ENCODE data around the gene EPN2. TPM values are rescaled to one million over a fixed set of nuclear protein-coding genes. Genes with fewer than 3 reads are reported as not detected.

The EPN2 gene
- total RNA-seq, 1 donor from 2014 or later: 18.3 TPM

GRCh38 chr17:19372866-19373504 lies 135.8 kb downstream of the EPN2 start:
- H3K4me3 ChIP-seq (ENCODE audit: low read length in 3 of 3): no peak overlapping the region
- no peak overlapping the region for H3K9ac ChIP-seq (ENCODE audit: low read depth in 1 of 3, low read length in 3 of 3)
- H3K9me3 ChIP-seq (ENCODE audit: control insufficient read depth in 3 of 3, low read length in 3 of 3): no peaks in the 10 kb centered on the region
- no peak overlapping the region for H3K27ac ChIP-seq (ENCODE audit: low read depth, low read length)
- H3K36me3 ChIP-seq (ENCODE audit: control insufficient read depth in 3 of 3, insufficient read depth in 3 of 3, low read length in 3 of 3): peaks cover 0 to 2% (median 0%) of the 10 kb centered on the region in 3 donors
- H3K4me1 ChIP-seq (ENCODE audit: control insufficient read depth in 3 of 3, insufficient read depth in 3 of 3, low read length in 3 of 3): peaks cover 14 to 23% (median 19%) of the 10 kb centered on the region in 3 donors
- no peaks in the 10 kb centered on the region for H3K27me3 ChIP-seq (ENCODE audit: control insufficient read depth in 3 of 3, insufficient read depth in 3 of 3, low read length in 3 of 3)

GRCh38 chr17:19374136-19374535 lies 137.0 kb downstream of the EPN2 start:
- Histone ChIP-seq H3K36me3 (ENCODE audit: control insufficient read depth in 3 of 3, insufficient read depth in 3 of 3, low read length in 3 of 3) (peaks cover 0 to 2% (median 0%) of the 10 kb centered on the region in 3 donors), H3K4me1 (ENCODE audit: control insufficient read depth in 3 of 3, insufficient read depth in 3 of 3, low read length in 3 of 3) (peaks cover 19 to 30% (median 24%) of the 10 kb centered on the region in 3 donors), H3K9me3 (ENCODE audit: control insufficient read depth in 3 of 3, low read length in 3 of 3) (no peaks in the 10 kb centered on the region), H3K4me3 (ENCODE audit: low read length in 3 of 3) (no peak overlapping the region), H3K27ac (ENCODE audit: low read depth, low read length) (no peak overlapping the region), H3K27me3 (ENCODE audit: control insufficient read depth in 3 of 3, insufficient read depth in 3 of 3, low read length in 3 of 3) (no peaks in the 10 kb centered on the region), H3K9ac (ENCODE audit: low read depth in 1 of 3, low read length in 3 of 3) (no peak overlapping the region)

- peaks cover 17 to 27% (median 20%) of the 10 kb centered on the region in 3 donors for H3K4me1 ChIP-seq (ENCODE audit: control insufficient read depth in 3 of 3, insufficient read depth in 3 of 3, low read length in 3 of 3)
- H3K4me3 ChIP-seq (ENCODE audit: low read length in 3 of 3): no peak overlapping the region
- H3K9ac ChIP-seq (ENCODE audit: low read depth in 1 of 3, low read length in 3 of 3): no peak overlapping the region
- H3K36me3 ChIP-seq (ENCODE audit: control insufficient read depth in 3 of 3, insufficient read depth in 3 of 3, low read length in 3 of 3): peaks cover 13 to 16% (median 14%) of the 10 kb centered on the region in 3 donors
- no peak overlapping the region for H3K27ac ChIP-seq (ENCODE audit: low read depth, low read length)
- H3K9me3 ChIP-seq (ENCODE audit: control insufficient read depth in 3 of 3, low read length in 3 of 3): no peaks in the 10 kb centered on the region
- no peaks in the 10 kb centered on the region for H3K27me3 ChIP-seq (ENCODE audit: control insufficient read depth in 3 of 3, insufficient read depth in 3 of 3, low read length in 3 of 3)
Measured at GRCh38 chr17:19375732-19376131, 138.6 kb downstream of the EPN2 start.

- Histone ChIP-seq H3K27ac (ENCODE audit: low read depth, low read length) (peak overlapping the region; percentile 97), H3K9ac (ENCODE audit: low read depth in 1 of 3, low read length in 3 of 3) (peak overlapping the region; percentile 92 to 94 (median 93)), H3K36me3 (ENCODE audit: control insufficient read depth in 3 of 3, insufficient read depth in 3 of 3, low read length in 3 of 3) (peaks cover 21 to 24% (median 22%) of the 10 kb centered on the region in 3 donors), H3K4me1 (ENCODE audit: control insufficient read depth in 3 of 3, insufficient read depth in 3 of 3, low read length in 3 of 3) (peaks cover 15 to 23% (median 16%) of the 10 kb centered on the region in 3 donors), H3K4me3 (ENCODE audit: low read length in 3 of 3) (peak overlapping the region; percentile 81 to 94 (median 92)), H3K27me3 (ENCODE audit: control insufficient read depth in 3 of 3, insufficient read depth in 3 of 3, low read length in 3 of 3) (no peaks in the 10 kb centered on the region), H3K9me3 (ENCODE audit: control insufficient read depth in 3 of 3, low read length in 3 of 3) (no peaks in the 10 kb centered on the region)
Measured at GRCh38 chr17:19376811-19377210, 139.6 kb downstream of the EPN2 start.

GRCh38 chr17:19377602-19378415 lies 140.6 kb downstream of the EPN2 start:
- Histone ChIP-seq H3K9me3 (ENCODE audit: control insufficient read depth in 3 of 3, low read length in 3 of 3) (no peaks in the 10 kb centered on the region), H3K4me1 (ENCODE audit: control insufficient read depth in 3 of 3, insufficient read depth in 3 of 3, low read length in 3 of 3) (peaks cover 16 to 26% (median 19%) of the 10 kb centered on the region in 3 donors), H3K36me3 (ENCODE audit: control insufficient read depth in 3 of 3, insufficient read depth in 3 of 3, low read length in 3 of 3) (peaks cover 25 to 29% (median 27%) of the 10 kb centered on the region in 3 donors), H3K4me3 (ENCODE audit: low read length in 3 of 3) (peak overlapping the region; percentile 81 to 94 (median 92)), H3K9ac (ENCODE audit: low read depth in 1 of 3, low read length in 3 of 3) (peak overlapping the region; percentile 92 to 94 (median 93)), H3K27me3 (ENCODE audit: control insufficient read depth in 3 of 3, insufficient read depth in 3 of 3, low read length in 3 of 3) (no peaks in the 10 kb centered on the region), H3K27ac (ENCODE audit: low read depth, low read length) (peak overlapping the region; percentile 97)

GRCh38 chr17:19378416-19379360 lies 141.5 kb downstream of the EPN2 start, which contains the start of gene MAPK7:
Gene MAPK7, plus strand, starts transcription at chr17:19378498. Its CDS starts 403 bp downstream, at chr17:19378901.
- H3K4me3 ChIP-seq (ENCODE audit: low read length in 3 of 3): peak within 1 kb of the TSS; percentile 81 to 94 (median 92)

GRCh38 chr17:19379361-19380065 lies 142.3 kb downstream of the EPN2 start:
- Histone ChIP-seq H3K36me3 (ENCODE audit: control insufficient read depth in 3 of 3, insufficient read depth in 3 of 3, low read length in 3 of 3) (peaks cover 34 to 38% (median 35%) of the 10 kb centered on the region in 3 donors), H3K9ac (ENCODE audit: low read depth in 1 of 3, low read length in 3 of 3) (peak overlapping the region; percentile 81 to 86 (median 82))

More at GRCh38 chr17:19378416-19379360, 141.5 kb downstream of the EPN2 start, which contains the start of gene MAPK7:
- Histone ChIP-seq H3K27me3 (ENCODE audit: control insufficient read depth in 3 of 3, insufficient read depth in 3 of 3, low read length in 3 of 3) (no peaks in the 10 kb centered on the region), H3K9ac (ENCODE audit: low read depth in 1 of 3, low read length in 3 of 3) (peak within 1 kb of the TSS; percentile 92 to 94 (median 93)), H3K27ac (ENCODE audit: low read depth, low read length) (peak within 1 kb of the TSS; percentile 97), H3K4me1 (ENCODE audit: control insufficient read depth in 3 of 3, insufficient read depth in 3 of 3, low read length in 3 of 3) (peaks cover 20 to 29% (median 22%) of the 10 kb centered on the region in 3 donors), H3K9me3 (ENCODE audit: control insufficient read depth in 3 of 3, low read length in 3 of 3) (no peaks in the 10 kb centered on the region), H3K36me3 (ENCODE audit: control insufficient read depth in 3 of 3, insufficient read depth in 3 of 3, low read length in 3 of 3) (peaks cover 32 to 36% (median 34%) of the 10 kb centered on the region in 3 donors)

GRCh38 chr17:19380481-19381301 lies 143.5 kb downstream of the EPN2 start:
- Histone ChIP-seq H3K27me3 (ENCODE audit: control insufficient read depth in 3 of 3, insufficient read depth in 3 of 3, low read length in 3 of 3) (no peaks in the 10 kb centered on the region), H3K4me3 (ENCODE audit: low read length in 3 of 3) (no peak overlapping the region), H3K36me3 (ENCODE audit: control insufficient read depth in 3 of 3, insufficient read depth in 3 of 3, low read length in 3 of 3) (peaks cover 34 to 42% (median 39%) of the 10 kb centered on the region in 3 donors), H3K9ac (ENCODE audit: low read depth in 1 of 3, low read length in 3 of 3) (no peak overlapping the region), H3K27ac (ENCODE audit: low read depth, low read length) (no peak overlapping the region), H3K9me3 (ENCODE audit: control insufficient read depth in 3 of 3, low read length in 3 of 3) (no peaks in the 10 kb centered on the region), H3K4me1 (ENCODE audit: control insufficient read depth in 3 of 3, insufficient read depth in 3 of 3, low read length in 3 of 3) (peaks cover 37 to 49% (median 40%) of the 10 kb centered on the region in 3 donors)

More at GRCh38 chr17:19379361-19380065, 142.3 kb downstream of the EPN2 start:
- Histone ChIP-seq H3K4me1 (ENCODE audit: control insufficient read depth in 3 of 3, insufficient read depth in 3 of 3, low read length in 3 of 3) (peaks cover 28 to 37% (median 30%) of the 10 kb centered on the region in 3 donors), H3K9me3 (ENCODE audit: control insufficient read depth in 3 of 3, low read length in 3 of 3) (no peaks in the 10 kb centered on the region), H3K27ac (ENCODE audit: low read depth, low read length) (peak overlapping the region; percentile 97), H3K4me3 (ENCODE audit: low read length in 3 of 3) (peak overlapping the region; percentile 78 to 81 (median 78)), H3K27me3 (ENCODE audit: control insufficient read depth in 3 of 3, insufficient read depth in 3 of 3, low read length in 3 of 3) (no peaks in the 10 kb centered on the region)

Measured in skeletal muscle tissue (tissue), 4 donors.